HEK293T (cell line): Measurements from ENCODE around the gene PATL1.
A peak's percentile ranks its signal among the peaks of the same experiment; 100 is the strongest.

Source experiments
- CTCF ChIA-PET: fragments of 350-600 bp; formaldehyde crosslinking; extraction: SDS; loops from one replicate; lab custom pipeline; 2021; ENCODE audit warnings: antibody characterized with exemption, inconsistent platforms; lab: Yijun Ruan, JAX
- POLR2A ChIA-PET: fragments of 350-600 bp; formaldehyde crosslinking; extraction: SDS; loops from one replicate; lab custom pipeline; 2020; ENCODE audit warnings: antibody characterized with exemption, inconsistent platforms; lab: Yijun Ruan, JAX
- DNase-seq: peaks from one replicate; pipeline ENCODE4 v3.0.0; 2012; ENCODE audit warnings: mixed read lengths; ENCODE audit errors: extremely low spot score
- ARNT ChIP-seq: fragments of 450-650 bp; IDR thresholded peaks from 2 replicates; pipeline ENCODE4 v1.6.1; 2017; ENCODE audit warnings: mild to moderate bottlenecking
- BHLHE40 ChIP-seq: fragments of 450-650 bp; IDR thresholded peaks from 2 replicates; pipeline ENCODE4 v1.6.1; 2016; ENCODE audit warnings: mild to moderate bottlenecking, moderate library complexity, borderline replicate concordance
- CTBP1 ChIP-seq: fragments of 450-650 bp; IDR thresholded peaks from 2 replicates; pipeline ENCODE4 v1.6.1; 2016; ENCODE audit warnings: borderline replicate concordance
- ELF4 ChIP-seq: fragments of 450-650 bp; IDR thresholded peaks from 2 replicates; pipeline ENCODE4 v1.6.1; 2017; ENCODE audit warnings: antibody characterized with exemption
- FOXA1 ChIP-seq: fragments of 450-650 bp; IDR thresholded peaks from 2 replicates; pipeline ENCODE4 v1.6.1; 2016; ENCODE audit warnings: mild to moderate bottlenecking
- FOXK2 ChIP-seq: fragments of 450-650 bp; IDR thresholded peaks from 2 replicates; pipeline ENCODE4 v1.6.1; 2016; ENCODE audit warnings: mild to moderate bottlenecking
- FOXM1 ChIP-seq: fragments of 450-650 bp; IDR thresholded peaks from 2 replicates; pipeline ENCODE4 v1.6.1; 2017; ENCODE audit warnings: mild to moderate bottlenecking, borderline replicate concordance
- HDGF ChIP-seq: fragments of 450-650 bp; IDR thresholded peaks from 2 replicates; pipeline ENCODE4 v1.6.1; 2017; ENCODE audit warnings: antibody characterized with exemption, borderline replicate concordance
- L3MBTL2 ChIP-seq: fragments of 450-650 bp; conservative IDR thresholded peaks from 2 replicates; pipeline ENCODE4 v1.6.1; 2016; ENCODE audit warnings: mild to moderate bottlenecking
- LEF1 ChIP-seq: fragments of 450-650 bp; IDR thresholded peaks from 2 replicates; pipeline ENCODE4 v1.6.1; 2017; ENCODE audit warnings: mild to moderate bottlenecking, borderline replicate concordance
- NFRKB ChIP-seq: fragments of 450-650 bp; IDR thresholded peaks from 2 replicates; pipeline ENCODE4 v1.6.1; 2016; ENCODE audit warnings: mild to moderate bottlenecking, moderate library complexity
- SP1 ChIP-seq: fragments of 450-650 bp; IDR thresholded peaks from 2 replicates; pipeline ENCODE4 v1.6.1; 2017
- SUZ12 ChIP-seq: fragments of 450-650 bp; IDR thresholded peaks from 2 replicates; pipeline ENCODE4 v1.6.1; 2016; ENCODE audit warnings: mild to moderate bottlenecking
- TARDBP ChIP-seq: fragments of 450-650 bp; IDR thresholded peaks from 2 replicates; pipeline ENCODE4 v1.6.1; 2016
- ZNF384 ChIP-seq: fragments of 450-650 bp; IDR thresholded peaks from 2 replicates; pipeline ENCODE4 v1.6.1; 2016
- TF ChIP-seq, protein P1 (sequence below): fragments of 450-650 bp; IDR thresholded peaks from 2 replicates; pipeline ENCODE4 v1.6.1; 2016

Gene PATL1, protein sequence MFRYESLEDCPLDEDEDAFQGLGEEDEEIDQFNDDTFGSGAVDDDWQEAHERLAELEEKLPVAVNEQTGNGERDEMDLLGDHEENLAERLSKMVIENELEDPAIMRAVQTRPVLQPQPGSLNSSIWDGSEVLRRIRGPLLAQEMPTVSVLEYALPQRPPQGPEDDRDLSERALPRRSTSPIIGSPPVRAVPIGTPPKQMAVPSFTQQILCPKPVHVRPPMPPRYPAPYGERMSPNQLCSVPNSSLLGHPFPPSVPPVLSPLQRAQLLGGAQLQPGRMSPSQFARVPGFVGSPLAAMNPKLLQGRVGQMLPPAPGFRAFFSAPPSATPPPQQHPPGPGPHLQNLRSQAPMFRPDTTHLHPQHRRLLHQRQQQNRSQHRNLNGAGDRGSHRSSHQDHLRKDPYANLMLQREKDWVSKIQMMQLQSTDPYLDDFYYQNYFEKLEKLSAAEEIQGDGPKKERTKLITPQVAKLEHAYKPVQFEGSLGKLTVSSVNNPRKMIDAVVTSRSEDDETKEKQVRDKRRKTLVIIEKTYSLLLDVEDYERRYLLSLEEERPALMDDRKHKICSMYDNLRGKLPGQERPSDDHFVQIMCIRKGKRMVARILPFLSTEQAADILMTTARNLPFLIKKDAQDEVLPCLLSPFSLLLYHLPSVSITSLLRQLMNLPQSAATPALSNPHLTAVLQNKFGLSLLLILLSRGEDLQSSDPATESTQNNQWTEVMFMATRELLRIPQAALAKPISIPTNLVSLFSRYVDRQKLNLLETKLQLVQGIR

DNA sequence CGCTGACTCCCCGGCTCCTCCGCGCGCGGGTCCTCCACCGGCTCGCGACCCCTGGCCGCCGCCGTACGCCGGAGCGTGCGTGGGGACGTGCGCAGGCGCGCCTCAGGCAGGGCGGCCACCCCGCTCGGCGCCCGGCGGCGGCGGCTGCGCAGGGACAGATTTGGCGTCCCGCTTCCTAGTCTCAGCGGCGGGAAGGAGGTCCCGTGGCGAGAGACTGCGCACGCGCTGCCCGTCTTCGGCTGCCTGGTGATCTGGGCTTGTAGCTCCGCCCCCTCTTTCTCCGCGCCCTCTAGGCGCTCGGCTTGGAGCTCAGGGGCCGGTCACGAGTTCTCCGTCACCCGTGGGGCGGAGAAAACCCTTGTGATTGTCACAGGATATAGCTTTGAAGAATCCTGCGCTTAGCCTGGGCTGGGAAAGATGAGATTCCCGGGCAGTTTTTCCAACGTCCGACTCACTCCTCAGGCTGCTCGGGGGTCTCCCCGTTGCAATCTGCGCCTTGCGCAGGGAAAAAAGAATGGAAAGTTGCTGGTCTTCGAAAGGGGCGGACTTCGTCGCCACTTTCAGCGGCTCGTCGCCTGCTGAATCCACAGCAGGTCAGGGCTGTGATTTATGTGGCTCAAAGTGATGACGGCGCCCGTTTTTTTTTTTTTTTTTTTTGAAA is at the start of gene PATL1:
TSS of gene PATL1 (minus strand) at position 88 of the 661 bp plus-strand sequence. CDS start 142 bp downstream, outside the sequence.
- ChIA-PET POLR2A (interaction anchor here (0.7 to 1.8 kb wide), 18 partner anchors 9 to 142 kb away, joined by 3 to 27 read pairs (median 4); partner anchors contain the start of genes MRPL16, OSBP and STX3), CTCF (interaction anchor here (0.9 kb wide), 1 partner anchor 85 kb away, joined by 3 read pairs; no protein-coding TSS in a partner anchor)
- peak; percentile 98 for DNase-seq
- TF ChIP-seq L3MBTL2 (peak; percentile 87), ZNF384 (peak; percentile 92), ARNT (no peak), SP1 (no peak), BHLHE40 (no peak), ELF4 (no peak), FOXK2 (no peak), LEF1 (no peak), FOXA1 (no peak), TARDBP (no peak), HDGF (no peak), NFRKB (no peak), CTBP1 (no peak), SUZ12 (no peak), FOXM1 (no peak)
- TF ChIP-seq, protein P1, sequence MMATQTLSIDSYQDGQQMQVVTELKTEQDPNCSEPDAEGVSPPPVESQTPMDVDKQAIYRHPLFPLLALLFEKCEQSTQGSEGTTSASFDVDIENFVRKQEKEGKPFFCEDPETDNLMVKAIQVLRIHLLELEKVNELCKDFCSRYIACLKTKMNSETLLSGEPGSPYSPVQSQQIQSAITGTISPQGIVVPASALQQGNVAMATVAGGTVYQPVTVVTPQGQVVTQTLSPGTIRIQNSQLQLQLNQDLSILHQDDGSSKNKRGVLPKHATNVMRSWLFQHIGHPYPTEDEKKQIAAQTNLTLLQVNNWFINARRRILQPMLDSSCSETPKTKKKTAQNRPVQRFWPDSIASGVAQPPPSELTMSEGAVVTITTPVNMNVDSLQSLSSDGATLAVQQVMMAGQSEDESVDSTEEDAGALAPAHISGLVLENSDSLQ = peak; percentile 91

DNA sequence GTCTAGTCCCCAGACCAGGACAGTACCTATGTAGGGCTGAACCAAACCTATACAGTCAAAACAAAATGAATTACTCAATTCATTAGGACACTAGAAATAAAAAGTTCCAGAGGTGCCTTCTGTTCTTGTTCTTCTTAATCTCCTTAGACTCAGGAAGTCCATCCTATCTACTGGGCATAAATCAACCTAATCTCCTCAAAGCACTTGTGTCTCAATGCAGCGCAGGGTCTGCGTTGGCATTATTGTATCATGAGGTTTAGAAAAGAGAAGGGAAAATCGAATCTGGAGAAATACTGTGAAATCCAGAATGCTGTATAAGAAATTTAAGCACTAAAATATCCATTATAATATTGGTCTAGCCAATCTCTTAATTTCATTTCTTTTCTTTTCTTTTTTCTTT is 47.2 kb upstream of the PATL1 start:
- ChIA-PET CTCF (no interaction called here), POLR2A (no interaction called here)
- TF ChIP-seq LEF1 (no peak), SUZ12 (no peak), L3MBTL2 (no peak), ZNF384 (no peak), FOXK2 (no peak), CTBP1 (no peak), ARNT (no peak), NFRKB (no peak), FOXM1 (no peak), ELF4 (no peak), TARDBP (no peak), HDGF (no peak), SP1 (no peak), BHLHE40 (no peak), FOXA1 (no peak)
- TF ChIP-seq, protein P1 = no peak
- DNase-seq = no peak

DNA sequence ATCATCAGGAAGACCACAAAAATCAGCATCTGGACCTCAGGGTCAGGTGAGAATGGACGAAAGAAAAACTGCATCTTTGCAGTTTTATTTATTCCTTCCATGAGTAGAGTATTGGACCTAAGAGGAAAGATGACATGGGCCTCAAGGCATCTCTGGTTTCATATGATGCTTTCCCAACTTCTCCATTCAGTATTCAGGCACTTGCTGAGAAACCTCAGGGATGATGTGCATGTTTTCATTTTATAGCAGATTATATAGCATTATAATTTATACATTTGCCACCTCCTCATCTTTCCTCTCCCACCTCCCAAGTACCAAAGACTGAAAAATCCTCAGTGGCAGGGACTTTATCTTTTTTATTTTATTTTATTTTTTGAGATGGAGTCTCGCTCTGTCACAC is 44.9 kb upstream of the PATL1 start, which contains the start of gene OR10V1:
TSS of gene OR10V1 (minus strand) at position 101 of the 400 bp plus-strand sequence. CDS start at position 101, 0 bp downstream.
- POLR2A ChIA-PET = no interaction called here

DNA sequence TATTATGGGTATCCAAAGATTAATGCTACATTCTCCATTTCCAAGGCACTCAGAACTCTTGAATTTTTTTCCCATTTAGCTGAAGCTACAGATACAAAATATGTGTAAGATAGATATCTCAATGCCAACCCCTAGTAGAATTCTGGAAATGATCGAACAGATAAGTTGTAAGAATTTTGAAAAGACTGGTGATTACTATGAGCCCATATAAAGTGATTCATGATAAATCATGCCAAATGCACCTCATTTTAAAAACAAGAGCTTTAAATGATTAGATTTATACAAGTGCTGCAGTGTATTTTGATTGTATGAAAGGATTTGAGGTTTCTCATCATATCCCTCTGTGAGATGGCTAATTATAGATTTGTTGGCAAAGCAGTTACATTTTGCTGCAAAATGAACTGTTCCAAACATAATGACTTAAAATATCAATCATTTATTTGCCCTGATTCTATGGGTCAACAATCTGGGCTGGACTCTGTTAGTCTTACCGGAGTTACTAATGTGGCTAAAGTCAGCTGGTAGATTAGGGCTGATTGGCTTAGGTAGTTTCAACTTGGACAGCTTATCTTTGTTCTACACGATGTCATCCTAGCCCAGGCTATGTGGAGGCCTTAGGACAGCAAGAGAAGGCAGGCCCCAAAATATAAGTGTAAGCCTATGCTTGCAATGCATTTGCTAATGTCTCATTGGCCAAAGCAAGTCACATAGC is 41.5 kb upstream of the PATL1 start:
- CTCF ChIA-PET = no interaction called here
- DNase-seq = no peak
- POLR2A ChIA-PET = no interaction called here
- TF ChIP-seq L3MBTL2 = no peak
- no peak for TF ChIP-seq FOXA1
- no peak for TF ChIP-seq TARDBP
- TF ChIP-seq ARNT = no peak
- no peak for TF ChIP-seq FOXK2
- TF ChIP-seq ELF4 = no peak
- no peak for TF ChIP-seq SUZ12
- no peak for TF ChIP-seq CTBP1
- TF ChIP-seq HDGF = no peak
- TF ChIP-seq FOXM1 = no peak
- no peak for TF ChIP-seq BHLHE40
- TF ChIP-seq ZNF384 = no peak
- no peak for TF ChIP-seq LEF1
- TF ChIP-seq, protein P1 = no peak
- TF ChIP-seq SP1 = no peak
- no peak for TF ChIP-seq NFRKB

More for the DNA sequence above, 44.9 kb upstream of the PATL1 start, which contains the start of gene OR10V1:
- DNase-seq = no peak
- TF ChIP-seq FOXA1 = no peak
- CTCF ChIA-PET = no interaction called here

DNA sequence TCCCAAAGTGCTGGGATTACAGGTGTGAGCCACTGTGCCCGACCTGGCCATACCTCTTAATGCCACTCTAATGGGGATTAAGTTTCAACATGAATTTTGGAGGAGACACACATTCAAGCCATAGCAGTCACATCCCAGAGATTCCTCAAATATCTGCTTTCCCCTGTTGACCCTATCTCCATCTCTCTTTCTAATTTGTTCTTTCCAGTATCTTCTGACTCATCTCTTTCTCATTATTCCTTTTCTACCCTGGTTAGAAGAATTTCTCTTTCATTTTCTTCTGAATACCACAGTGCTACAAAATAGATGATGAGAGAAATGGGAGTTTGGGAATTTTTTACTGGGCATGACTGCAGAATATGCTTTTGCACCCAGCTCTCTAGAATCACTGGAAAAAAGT is 39.7 kb upstream of the PATL1 start:
- ChIA-PET POLR2A (no interaction called here), CTCF (interaction anchor here (0.7 kb wide), 1 partner anchor 329 kb away, joined by 3 read pairs; no protein-coding TSS in a partner anchor)
- TF ChIP-seq SP1 (no peak), NFRKB (no peak), ELF4 (no peak), FOXM1 (no peak), FOXA1 (no peak), ZNF384 (no peak), ARNT (no peak), TARDBP (no peak), BHLHE40 (no peak), FOXK2 (no peak), L3MBTL2 (no peak), HDGF (no peak), LEF1 (no peak), CTBP1 (no peak)
- TF ChIP-seq, protein P1 = no peak
- no peak for DNase-seq
